HG03066 (cell line): ENCODE results near the gene SYNE2.
"Not testable (repeated sequence)": the region's sequence is repeated elsewhere in the genome, so short reads cannot be mapped to it uniquely, and the experiment has no call there.

Experiments used
- ATAC-seq: cut with Tn5 transposase; IDR thresholded peaks from one replicate; pipeline ENCODE4 v1.9.1; 2021; ENCODE audit warnings: low read depth; ENCODE audit not compliant: unreplicated experiment

Gene SYNE2

DNA sequence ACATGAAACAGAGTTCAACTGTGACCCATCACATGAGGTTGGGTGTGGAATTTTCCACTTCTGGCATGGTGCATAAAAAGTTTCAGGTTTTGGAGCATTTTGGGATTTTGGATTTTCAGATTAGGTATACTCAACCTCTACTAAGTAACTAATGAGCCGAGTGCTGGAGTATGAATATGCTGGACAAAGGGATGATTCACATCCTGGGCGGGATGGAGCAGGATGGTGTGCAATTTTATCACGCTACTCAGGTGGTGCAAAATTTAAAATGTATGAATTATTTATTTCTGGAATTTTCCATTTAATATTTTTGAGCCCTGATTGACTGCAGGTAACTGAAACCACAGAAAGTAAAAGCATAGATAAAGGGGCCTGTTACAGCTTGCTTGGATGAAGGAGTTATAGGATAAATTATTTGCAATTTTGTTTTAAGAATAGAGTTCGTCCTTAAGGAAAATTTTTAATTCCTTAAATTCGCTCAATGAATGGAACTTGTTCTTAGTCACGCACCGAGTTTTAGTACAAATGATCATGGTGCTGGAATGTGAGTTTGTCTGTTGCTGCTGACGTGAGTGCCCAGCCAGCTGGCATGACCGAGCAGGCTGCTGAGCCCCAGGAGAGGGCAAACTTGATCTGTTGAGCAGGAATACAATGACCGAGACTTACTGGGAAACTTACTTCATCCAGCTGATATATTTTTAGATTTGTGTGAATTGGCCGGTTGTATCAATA is 265.0 kb downstream of the SYNE2 start:
- ATAC-seq, result no peak

DNA sequence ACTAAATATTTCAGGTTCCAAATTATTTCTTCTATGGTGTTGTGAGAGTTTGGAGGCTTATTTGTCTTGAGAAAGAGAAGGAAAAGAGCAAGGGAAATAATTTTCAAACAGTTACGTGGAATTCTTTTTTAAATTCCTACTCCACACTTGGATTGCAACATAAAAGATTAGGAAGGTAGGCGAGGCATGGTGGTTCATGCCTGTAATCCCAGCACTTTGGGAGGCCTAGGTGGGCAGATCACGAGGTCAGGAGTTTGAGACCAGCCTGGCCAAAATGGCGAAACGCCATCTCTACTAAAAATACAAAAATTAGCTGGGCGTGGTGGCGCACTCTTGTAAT is 265.6 kb downstream of the SYNE2 start:
- ATAC-seq, result not testable (repeated sequence)

DNA sequence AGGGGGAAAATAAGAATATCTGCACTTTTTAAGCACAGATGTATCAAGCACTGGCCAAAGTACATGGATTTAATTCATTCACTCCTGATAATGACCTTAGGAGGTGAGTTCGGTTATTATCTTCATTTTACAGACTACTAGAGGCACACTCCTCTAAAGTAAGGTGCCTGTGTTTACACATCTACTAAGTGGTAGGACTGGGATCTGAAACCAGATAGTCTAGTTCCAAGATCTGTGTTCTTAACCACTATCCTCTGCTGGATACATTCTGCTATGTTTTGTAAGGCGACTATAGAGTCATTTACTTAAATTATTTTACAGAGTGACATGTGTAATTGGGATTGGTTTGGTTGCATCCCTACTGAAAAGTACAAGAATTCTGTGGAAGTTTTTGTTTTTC is 266.1 kb downstream of the SYNE2 start:
- ATAC-seq, result no peak

DNA sequence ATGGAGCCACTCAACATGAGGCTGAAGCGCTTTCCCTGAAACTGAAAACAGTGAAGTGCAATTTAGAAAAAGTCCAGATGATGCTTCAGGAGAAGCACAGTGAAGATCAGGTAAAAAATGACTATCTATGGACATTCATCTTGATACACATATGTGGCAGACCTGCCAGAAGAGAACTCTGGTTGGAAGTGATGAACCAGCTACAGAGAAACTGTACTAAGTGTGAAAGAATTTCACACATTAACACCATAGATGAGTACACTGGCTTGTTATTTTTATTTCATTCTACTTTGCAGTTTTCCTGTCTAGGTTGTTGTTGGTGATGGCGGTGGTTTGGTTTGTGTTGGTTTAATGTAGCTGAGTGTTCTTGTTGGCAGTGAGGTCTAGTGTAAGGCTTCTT is 266.7 kb downstream of the SYNE2 start:
- ATAC-seq, result no peak

DNA sequence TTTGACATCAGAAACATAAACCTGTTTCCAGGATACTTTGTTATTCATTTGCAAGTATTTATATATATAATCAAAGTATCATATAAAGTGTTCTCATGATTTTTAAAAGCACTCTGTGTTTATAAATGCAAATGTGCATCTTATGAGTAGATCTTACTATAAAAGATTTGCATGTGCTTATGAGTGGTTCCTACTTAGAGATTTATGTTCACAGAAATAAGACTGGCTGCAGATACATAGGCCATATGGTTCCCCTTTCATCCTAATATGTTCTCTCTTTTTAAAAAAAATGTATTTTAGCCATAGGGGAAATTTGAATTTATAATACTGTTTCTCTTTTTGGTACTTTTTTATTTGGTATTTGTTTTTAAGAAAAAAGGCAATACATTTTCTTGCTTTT is 267.2 kb downstream of the SYNE2 start:
- ATAC-seq, result no peak

DNA sequence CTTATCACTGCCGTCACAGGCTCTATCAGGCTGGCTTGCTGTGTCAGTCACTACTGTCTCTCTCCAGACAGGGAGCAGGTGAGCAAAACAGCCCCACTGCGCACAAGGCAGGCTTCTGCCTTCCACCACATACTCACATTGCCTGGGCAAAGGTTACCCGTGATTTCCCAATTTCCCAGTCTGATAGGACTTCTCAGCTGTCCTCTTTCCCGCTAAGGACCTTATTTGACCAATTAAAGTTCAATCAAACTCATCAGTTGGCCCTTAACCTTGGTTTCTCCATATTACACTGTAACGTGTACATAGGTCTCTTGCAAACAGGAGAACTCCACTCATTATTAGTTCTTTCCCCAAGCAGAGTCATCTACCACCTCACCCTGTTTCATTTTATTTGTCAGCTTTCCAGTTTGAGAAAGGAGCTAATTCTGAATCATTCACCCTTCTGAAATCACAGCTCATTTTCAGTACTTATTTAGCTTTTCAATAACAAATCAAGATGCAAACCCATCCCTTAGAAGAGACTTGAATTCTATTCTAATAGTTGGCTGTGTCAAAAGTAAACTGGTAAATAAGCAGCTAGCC is 270.5 kb downstream of the SYNE2 start:
- no peak for ATAC-seq

DNA sequence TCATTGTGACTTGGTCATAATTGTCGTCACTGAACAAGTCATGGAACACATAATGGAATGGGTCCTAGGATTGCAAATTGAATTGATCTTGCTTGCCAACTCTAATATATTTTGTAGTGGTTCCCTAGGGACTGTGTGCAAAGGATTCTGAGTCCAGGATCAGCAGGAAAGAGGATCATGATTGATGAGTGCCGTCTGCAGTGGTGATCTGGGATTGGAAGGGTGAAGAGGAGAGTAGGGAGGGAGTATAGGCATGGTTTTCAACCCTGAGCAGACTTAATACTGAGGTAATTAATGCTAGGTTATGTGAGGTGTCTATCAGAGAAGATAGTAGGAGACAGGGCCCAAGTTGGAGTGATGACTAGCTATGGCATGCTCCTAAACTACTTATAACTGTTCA is 272.5 kb downstream of the SYNE2 start:
- ATAC-seq, result no peak

DNA sequence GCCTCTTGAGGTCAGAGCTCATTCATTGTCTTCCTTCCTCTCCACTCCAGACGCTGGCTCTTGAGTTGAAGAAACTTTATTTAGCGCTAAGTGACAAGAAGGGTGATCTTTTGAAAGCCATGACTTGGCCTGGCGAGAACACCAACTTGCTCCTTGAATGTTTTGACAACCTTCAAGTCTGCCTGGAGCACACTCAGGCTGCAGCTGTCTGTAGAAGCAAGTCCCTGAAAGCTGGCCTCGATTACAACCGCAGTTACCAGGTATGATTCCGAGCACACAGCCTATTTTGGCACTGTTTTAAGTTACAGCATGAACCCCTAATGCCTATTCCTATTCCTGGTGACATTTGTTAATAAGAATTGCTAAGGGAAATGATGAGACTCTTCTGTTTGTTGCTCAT is 273.7 kb downstream of the SYNE2 start:
- no peak for ATAC-seq

DNA sequence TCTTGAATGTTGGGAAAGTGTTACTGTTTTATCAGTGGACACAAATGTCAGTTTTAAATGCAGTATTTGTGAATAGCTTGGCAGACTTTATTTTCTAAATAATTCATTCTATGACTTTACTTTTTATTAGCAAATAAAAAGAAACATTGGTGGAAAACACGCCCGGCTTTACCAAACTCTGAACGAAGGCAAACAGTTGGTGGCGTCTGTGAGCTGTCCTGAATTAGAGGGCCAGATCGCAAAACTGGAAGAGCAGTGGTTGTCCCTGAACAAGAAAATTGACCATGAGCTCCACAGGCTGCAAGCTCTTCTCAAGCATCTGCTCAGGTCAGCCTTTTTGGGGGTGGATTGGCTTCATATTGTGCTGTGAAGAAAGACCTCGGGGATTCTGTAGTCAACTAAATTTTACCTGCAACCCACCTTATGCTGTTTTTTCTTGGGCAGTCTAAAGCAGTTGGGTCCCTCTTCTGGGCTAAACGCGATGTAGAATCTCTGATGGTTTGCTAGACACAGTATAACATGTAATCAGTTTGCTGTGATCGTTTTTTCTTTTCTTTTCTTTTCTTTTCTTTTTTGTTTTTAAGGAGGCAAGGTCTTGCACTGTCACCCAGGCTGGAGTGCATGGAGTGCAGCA is 285.0 kb downstream of the SYNE2 start:
- ATAC-seq, result no peak

DNA sequence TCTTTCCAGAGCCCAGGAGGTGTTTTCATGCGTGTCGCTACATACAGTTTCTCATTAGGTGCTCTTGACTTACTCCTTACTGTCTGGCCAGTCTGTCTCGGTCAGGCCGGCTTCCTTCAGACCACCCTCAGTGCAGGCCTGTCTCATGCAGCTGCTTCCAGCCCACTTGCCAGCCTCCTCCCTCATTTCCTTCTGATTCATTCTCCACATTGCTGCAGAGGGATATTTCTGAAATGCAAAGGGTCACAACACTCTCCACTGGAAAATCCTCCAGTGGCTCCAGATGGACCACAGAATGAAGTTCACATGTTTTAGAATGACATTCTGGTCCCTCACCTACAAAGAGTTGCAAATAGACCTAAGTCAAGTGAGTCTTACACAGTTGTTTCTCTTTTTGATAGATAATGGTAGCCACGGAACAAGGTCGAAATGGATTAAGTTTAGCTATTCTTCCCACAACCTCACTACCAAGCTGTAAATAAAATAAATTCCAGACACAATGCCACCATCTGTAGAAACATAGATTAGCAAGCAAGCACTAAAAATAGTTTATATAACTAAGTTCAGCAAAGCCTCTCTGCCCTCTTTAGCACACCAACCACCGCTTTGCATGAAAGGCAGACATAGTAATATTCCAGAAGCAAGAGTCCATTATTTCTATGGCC is 294.5 kb downstream of the SYNE2 start:
- no peak for ATAC-seq

DNA sequence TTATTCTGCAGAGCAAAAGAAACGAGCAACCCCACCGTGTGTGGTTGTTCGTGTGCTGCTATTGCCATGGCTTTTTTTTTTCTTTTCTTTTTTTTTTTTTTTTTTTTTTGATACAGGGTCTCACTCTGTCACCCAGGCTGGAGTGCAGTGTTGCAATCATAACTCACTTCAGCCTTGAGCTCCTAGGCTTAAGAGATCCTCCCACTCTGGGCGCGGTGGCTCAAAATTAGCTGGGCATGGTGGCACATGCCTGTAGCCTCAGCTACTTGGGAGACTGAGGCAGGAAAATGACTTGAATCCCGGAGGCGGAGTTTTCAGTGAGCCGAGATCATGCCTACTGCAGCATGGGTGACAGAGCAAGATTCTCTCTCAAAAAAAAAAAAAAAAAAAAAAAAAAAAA is 297.1 kb downstream of the SYNE2 start:
- ATAC-seq, result no peak

DNA sequence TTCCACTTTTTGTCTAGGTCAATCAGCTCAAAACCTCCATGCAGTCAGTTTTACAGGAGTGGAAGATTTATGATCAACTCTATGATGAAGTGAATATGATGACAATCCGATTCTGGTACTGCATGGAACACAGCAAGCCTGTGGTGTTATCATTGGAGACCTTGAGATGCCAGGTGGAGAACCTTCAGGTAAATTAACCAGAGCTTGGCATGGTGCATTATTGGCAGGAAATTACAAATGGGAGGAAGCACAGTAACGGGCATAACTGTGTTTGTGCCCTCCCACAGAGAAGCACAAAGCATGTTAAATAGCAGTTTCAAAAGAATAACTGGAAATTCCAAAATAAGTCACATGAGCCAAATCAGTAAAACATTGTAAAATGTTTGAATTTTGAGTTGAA is 305.8 kb downstream of the SYNE2 start:
- ATAC-seq, result no peak

DNA sequence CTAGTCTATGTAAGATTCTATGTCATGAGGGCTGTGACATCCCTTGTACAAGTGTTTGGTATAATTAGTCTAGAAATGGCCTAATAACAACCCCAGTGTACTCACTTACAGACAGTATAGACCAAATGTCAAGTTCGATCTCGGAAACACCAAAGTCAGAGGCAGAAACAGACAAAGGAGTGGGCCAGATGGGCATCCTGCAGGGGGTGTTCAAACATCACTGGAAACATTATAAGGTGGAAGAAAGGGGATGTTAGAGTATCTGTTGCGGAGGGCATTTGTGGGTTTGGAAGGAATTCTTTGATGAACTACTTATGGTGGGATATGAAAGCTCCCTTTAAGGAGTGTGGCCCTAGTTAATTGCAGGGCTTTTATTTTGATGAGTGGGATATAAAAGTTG is 306.8 kb downstream of the SYNE2 start:
- no peak for ATAC-seq

DNA sequence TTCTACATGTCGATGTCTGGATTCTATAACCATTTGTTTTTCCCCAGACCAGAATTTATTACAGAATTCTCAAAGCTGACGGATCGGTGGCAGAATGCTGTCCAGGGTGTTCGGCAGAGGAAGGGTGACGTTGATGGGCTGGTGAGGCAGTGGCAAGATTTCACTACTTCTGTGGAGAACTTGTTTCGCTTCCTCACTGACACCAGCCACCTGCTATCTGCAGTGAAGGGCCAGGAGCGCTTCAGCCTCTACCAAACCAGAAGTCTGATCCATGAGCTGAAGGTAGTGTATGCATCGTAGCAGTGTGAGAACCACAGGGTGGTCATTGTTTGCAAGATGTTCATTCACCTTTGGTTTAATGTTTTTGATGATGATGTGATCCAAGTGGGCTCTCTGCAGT is 317.4 kb downstream of the SYNE2 start:
- ATAC-seq, result no peak

DNA sequence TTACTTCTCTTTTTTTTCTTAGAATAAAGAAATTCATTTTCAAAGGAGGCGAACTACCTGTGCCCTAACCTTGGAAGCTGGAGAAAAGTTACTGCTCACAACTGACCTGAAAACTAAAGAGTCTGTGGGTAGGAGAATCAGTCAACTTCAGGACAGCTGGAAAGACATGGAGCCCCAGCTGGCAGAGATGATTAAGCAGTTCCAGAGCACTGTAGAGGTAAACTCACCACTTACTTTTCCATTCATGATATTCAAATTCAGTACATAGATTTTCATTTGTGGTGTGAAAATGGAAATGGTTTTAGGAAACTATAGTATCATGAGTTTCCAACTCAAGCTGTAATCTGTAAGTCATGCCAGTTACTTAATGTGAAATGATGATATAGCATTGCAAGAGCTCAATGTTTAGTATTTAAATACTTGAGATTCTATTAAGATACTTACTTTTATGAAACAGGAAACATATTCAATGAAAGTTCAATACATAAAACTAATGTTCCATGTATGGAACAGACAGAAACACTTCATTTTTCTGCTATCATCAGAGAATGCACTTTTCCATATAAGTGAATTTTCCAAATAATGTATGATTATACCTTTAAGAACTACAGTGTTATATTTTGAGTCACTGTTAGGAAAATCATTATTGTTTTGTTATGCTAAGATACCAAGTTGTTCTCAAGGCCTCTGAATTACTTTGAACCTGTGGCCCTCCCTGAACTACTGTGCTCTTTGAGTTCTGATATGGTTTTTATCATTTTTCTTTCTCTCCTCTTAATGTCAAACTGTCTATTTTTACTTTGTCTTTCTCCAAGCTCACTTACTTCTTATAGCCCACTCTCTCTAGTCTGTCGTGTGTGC is 322.3 kb downstream of the SYNE2 start:
- no peak for ATAC-seq

DNA sequence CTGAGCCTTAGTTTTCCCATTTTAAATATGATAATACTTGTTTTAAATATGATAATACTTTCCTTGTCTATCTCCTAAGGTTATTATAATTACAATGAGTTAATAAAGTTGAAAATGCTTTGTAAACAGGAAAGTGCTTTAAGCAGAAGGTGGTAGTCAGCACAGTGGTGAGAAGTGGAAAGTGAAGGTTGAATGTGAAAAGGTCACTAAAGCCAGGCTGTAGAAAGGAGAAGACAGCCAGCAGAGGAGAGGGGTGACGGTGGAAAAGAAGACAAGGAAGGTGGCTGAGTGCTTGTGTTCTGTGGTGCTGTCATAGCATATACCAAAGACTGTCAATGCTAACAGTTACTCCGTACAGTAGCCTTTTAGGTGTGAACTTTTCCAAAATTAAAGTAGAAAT is 323.5 kb downstream of the SYNE2 start:
- no peak for ATAC-seq

DNA sequence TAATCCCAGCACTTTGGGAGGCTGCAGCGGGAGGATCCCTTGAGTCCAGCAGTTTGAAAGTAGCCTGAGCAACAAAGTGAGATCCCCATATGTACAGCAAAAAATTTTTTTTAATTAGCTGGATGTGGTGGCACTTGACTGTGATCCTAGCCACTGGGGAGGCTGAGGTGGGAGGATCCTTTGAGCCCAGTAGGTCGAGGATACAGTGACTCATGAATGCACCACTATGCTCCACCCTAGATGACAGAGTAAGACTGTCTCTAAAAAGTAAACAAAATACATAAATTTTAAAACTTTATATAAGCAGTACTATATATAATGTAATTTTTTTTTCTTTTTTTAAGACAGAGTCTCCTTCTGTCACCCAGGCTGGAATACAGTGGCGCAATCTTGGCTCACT is 326.0 kb downstream of the SYNE2 start:
- no peak for ATAC-seq

DNA sequence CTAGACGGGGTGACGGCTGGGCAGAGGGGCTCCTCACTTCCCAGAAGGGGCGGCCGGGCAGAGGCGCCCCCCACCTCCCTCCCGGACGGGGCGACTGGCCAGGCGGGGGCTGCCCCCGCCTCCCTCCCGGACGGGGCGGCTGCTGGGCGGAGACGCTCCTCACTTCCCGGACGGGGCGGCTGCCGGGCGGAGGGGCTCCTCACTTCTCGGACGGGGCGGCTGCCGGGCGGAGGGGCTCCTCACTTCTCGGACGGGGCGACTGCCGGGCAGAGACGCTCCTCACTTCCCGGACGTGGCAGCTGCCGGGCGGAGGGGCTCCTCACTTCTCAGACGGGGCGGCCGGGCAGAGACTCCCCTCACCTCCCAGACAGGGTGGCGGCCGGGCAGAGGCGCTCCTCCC is 330.1 kb downstream of the SYNE2 start:
- ATAC-seq, result not testable (repeated sequence)

DNA sequence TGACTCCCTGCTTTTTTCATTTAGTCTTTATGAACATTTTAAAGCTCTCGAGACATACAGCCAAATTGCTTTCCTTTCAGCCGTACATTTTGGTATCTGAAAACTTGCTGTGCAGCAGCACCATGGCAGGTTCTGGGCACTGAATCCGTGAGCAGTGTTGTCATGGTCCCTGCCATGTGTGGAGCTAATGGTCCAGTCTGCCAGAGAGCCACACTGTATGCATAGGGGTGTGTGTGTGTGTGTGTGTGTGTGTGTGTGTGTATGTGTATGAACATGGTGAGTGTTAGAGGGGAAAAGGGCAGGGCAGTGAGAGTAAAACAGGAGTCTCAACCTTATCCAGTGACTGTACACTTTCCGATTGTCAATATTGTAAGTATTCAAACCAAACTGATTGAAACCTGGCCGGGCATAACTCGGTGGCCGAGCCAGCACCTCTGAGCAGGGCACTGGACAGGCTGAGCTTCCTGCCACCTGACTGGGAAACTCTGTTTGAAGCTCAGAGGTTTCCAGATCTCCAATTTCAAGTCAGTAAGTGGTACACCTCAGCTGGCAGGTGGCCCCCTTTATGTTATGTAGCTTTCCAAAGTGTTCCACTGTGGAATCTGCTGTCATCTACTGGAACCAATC is 331.4 kb downstream of the SYNE2 start:
- ATAC-seq, result no peak

DNA sequence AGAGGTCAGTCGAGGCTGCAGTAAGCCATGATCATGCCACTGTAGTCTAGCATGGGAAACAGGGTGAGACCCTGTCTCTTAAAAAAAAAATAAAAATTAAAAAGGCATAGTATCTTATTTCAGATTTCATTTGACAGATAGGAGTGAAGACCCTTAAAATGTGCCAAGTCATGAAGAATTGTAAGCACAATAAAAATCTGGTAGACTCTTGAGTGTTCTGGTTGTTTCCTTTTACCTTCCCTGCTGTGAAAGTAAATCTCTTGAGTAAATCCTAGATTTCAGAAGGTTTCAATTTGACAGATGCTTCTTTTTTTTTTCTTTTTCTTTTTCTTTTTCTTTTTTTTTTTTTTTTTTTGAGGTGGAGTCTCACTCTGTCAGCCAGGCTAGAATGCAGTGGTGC is 332.4 kb downstream of the SYNE2 start:
- ATAC-seq, result no peak
